ENCODE results near the gene CIAO2B.

The CIAO2B gene

GRCh38 chr16:66953462-66954096, 19.4 kb upstream of the CIAO2B start:
- no peak for TF ChIP-seq CTCF (IDR thresholded peaks at IDR 0.05; ENCODE audit: insufficient read depth, missing control alignments)
- FAIRE-seq (no peak), DNase-seq (ENCODE audit: insufficient read length, low spot score) (no peak)

- DNase-seq (ENCODE audit: insufficient read length, low spot score) (no peak), FAIRE-seq (no peak)
- TF ChIP-seq CTCF (IDR thresholded peaks at IDR 0.05; ENCODE audit: insufficient read depth, missing control alignments): no peak
Observed at GRCh38 chr16:66952430-66953110, 18.4 kb upstream of the CIAO2B start.

GRCh38 chr16:66950971-66951790, 17.0 kb upstream of the CIAO2B start:
- FAIRE-seq: no peak
- no peak for TF ChIP-seq CTCF (IDR thresholded peaks at IDR 0.05; ENCODE audit: insufficient read depth, missing control alignments)
- no peak for DNase-seq (ENCODE audit: insufficient read length, low spot score)

GRCh38 chr16:66950437-66950836, 16.2 kb upstream of the CIAO2B start:
- no peak for TF ChIP-seq CTCF (IDR thresholded peaks at IDR 0.05; ENCODE audit: insufficient read depth, missing control alignments)
- no peak for FAIRE-seq
- DNase-seq (ENCODE audit: insufficient read length, low spot score): no peak

- DNase-seq (ENCODE audit: insufficient read length, low spot score): no peak
- FAIRE-seq: no peak
- no peak for TF ChIP-seq CTCF (IDR thresholded peaks at IDR 0.05; ENCODE audit: insufficient read depth, missing control alignments)
Observed at GRCh38 chr16:66949472-66949871, 15.3 kb upstream of the CIAO2B start.

GRCh38 chr16:66948837-66949225, 14.6 kb upstream of the CIAO2B start:
- TF ChIP-seq CTCF (IDR thresholded peaks at IDR 0.05; ENCODE audit: insufficient read depth, missing control alignments): no peak
- no peak for DNase-seq (ENCODE audit: insufficient read length, low spot score)
- FAIRE-seq: no peak

Measured in D721Med (cell line).